HG03469 (cell line): Measurements from ENCODE around the gene PABPC1L2A.
"Not testable (repeated sequence)": the region's sequence is repeated elsewhere in the genome, so short reads cannot be mapped to it uniquely, and the experiment has no call there.

ENCODE experiments used
- ATAC-seq: cut with Tn5 transposase; IDR thresholded peaks from one replicate; pipeline ENCODE4 v1.9.1; 2021; ENCODE audit warnings: mild to moderate bottlenecking, moderate library complexity, moderate number of reproducible peaks; ENCODE audit not compliant: unreplicated experiment

The PABPC1L2A gene

DNA sequence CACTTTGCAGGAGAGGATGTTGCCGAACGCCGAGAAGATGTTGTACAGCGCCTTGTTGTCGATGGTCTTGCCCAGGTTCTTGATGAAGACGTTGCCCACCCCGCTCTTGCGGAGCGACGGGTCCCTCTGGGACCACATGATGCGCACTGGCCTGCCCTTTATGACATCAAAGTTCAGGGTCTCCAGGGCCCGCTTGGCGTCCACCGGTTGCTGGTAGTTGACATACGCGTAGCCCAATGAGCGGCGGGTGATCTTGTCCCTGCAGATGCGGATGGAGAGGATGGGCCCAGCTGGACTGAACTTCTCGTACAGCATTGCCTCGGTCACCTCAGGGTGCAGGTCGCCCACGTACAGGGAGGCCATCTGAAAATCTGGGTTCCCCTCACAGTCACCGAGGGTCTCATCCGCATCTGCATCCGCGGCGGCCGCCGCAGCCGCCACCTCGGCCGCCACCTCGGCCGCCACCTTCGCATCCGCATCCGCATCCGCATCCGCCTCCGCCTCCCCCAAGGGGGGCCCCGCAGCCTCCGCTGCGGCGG is at the start of gene PABPC1L2A:
TSS of gene PABPC1L2A (minus strand) at position 489 of the 539 bp plus-strand sequence. CDS start at position 363, 126 bp downstream.
- ATAC-seq, result not testable (repeated sequence)

DNA sequence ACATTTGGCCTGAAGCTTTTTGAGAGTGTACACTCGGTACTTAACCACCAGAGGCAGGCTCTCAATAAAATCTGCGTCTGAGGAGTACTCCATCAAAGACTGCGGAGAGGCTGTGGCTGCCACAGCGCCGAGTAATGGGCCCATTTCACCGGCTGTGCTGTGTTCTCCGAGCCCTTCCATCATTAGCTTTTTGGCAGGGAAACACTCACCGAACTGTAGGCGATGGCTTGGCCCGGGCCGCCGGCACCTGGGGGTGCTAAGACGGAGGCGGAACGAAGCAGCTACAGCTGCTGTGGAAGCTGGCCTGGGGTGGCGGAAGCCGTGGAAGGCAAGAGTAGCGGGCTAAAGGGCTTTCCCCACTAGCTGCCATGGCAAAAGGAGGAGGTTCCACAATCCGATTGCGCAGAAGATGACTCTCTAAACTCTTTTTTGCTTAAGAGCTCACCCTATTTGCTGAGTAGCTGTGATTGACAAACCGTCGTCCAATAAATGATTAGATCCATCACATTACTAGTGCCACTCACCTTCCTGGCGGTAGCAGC is 48.5 kb upstream of the PABPC1L2A start:
- no peak for ATAC-seq

DNA sequence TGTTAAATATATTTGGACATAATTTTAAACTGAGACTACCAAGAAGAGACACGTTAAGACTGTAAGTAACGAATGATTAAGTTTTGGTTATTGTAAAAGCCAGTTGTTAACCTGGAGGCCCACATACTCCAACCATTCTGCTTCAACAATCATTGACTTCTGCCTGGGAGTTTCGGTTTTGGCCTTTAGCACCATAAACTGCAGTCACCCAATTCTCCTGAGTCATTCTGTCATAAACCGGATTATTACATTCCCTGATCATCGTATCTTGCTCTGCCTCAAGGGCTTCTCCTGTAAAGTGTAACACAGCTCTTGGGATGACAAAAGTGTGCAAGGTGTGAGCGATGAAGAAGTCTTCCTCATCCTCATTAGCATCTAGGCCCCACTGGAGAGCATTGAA is 46.9 kb upstream of the PABPC1L2A start:
- ATAC-seq, result no peak

DNA sequence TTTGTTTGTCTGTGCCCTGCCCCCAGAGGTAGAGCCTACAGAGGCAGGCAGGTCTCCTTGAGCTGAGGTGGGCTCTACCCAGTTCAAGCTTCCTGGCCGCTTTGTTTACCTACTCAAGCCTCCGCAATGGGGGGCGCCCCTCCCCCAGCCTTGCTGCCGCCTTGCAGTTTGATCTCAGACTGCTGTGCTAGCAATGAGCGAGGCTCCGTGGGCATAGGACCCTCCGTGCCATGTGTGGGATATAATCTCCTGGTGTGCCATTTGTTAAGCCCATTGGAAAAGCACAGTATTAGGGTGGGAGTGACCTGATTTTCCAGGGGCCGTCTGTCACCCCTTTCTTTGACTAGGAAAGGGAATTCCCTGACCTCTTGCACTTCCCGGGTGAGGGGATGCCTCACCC is 20.2 kb upstream of the PABPC1L2A start:
- ATAC-seq, result not testable (repeated sequence)

DNA sequence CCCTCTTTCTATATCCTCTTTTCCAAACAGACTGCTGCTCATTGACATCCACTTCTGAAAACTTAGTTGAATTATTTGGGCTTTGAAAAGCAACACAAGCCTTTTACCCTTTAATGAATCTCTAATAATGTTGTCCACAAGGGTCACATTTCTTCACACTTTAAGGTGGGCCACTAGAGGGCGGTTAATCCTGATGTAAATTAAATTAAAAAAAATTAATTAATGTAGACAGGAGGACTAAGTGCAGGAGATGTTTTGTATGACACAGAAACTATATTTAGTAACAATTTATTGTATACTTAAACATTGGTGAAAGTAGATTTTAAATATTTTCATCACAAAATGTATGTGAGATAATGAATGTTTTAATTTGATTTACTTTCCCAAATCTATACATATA is 7.5 kb upstream of the PABPC1L2A start:
- not testable (repeated sequence) for ATAC-seq

DNA sequence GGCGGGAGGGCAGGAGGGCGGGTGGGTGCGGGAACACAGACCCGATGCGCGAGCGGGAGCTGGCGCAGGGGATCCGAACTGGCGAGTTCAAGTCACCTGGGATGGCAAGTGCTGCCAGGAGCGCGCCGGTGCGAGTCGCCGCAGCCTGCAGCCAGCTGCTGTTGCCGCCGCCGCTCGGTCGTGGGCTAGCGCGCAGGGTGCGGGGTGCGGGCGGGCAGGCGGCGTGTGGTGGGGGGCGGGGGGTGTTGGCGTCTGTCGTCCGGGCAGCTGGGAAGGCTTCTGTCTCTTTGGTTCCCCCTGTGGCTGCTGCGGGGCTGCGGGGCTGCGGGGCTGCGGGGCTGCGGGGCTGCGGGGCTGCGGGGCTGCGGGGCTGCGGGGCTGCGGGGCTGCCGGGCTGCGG is 572 bp upstream of the PABPC1L2A start:
- ATAC-seq, result not testable (repeated sequence)

DNA sequence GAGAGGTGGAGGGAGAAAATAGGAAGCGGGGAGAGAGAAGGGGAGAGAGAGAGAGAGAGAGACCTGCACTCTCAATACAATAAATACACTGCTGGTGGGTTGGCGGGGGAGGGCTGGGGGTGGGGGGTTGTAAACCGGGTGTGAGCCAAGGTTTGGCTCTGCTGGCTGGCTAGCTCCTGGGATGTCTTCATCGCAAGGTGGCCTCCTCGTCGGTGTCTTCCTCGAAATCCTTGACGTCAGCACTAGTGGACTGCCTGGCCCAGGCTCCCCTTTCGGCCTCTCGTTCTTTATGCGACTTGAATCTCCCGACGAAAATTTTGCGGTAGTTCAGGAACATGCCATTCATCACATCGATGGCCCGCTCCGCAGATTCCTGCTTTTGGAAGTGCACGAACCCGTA is 715 bp downstream of the PABPC1L2A start:
- ATAC-seq, result not testable (repeated sequence)

DNA sequence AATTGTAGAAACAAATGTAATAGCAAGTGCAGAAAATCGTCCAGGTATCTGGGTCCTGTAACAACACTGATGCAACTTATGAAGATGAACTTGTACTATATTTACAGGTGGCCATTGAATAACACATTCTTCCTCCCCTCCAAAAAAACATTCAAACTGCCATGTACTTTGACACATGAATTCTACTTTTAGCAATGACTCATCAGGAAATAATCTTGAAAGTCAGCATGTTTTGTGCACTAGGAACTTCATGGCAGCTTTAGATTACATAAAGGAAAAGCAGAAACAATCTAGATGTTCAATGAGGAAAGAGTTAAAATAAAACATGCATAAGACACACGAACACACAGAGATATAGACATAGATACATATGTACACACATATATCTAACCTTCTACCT is 2.5 kb downstream of the PABPC1L2A start:
- ATAC-seq, result no peak

DNA sequence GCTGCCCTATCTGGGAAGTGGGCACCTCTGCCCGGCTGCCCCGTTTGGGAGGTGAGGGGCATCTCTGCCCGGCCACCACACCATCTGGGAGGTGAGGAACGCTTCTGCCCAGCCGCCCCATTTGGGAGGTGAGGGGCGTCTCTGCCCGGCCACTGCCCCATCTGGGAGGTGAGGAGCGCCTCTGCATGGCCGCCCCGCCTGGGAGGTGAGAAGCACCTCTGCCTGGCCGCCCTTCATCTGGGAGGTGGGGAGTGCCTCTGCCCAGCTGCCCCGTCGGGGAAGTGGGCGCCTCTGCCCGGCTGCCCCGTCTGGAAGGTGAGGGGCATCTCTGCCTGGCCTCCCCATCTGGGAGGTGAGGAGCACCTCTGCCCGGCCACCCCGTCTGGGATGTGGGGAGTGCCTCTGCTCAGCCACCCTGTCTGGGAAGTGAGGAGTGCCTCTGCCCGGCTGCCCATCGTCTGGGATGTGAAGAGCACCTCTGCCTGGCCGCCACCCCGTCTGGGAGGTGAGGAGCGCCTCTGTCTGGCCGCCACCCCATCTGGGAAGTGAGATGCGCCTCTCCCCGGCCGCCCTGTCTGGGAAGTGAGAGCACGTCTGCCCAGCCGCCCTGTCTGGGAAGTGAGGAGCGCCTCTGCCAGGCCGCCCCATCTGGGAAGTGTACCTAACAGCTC is 9.8 kb downstream of the PABPC1L2A start:
- no peak for ATAC-seq

DNA sequence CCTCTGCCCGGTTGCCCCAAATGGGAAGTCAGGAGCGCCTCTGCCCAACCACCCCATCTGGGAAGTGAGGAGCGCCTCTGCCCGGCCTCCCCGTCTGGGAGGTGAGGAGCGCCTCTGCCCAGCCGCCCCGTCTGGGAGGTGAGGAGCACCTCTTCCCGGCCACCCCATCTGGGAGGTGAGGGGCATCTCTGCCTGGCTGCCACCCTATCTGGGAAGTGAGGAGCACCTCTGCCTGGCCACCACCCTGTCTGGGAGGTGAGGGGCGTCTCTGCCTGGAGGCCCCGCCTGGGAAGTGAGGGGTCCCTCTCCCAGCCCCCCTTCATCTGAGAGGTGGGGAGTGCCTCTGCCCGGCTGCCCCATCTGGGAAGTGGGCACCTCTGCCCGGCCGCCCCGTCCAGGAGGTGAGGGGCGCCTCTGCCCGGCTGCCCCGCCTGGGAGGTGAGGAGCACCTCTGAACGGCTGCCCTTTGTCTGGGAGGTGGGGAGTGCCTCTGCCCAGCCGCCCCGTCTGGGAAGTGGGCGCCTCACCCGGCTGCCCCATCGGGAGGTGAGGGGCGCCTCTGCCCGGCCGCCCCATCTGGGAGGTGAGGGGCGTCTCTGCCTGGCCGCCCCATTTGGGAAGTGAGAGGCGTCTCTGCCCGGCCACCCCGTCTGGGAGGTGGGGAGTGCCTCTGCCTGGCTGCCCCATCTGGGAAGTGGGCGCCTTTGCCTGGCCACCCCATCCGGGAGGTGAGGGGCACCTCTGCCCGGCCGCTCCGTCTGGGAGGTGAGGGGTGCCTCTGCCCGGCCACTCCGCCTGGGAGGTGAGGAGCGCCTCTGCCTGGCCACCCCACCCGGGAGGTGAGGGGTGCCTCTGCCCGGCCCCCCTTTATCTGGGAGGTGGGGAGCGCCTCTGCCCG is 10.6 kb downstream of the PABPC1L2A start:
- no peak for ATAC-seq

DNA sequence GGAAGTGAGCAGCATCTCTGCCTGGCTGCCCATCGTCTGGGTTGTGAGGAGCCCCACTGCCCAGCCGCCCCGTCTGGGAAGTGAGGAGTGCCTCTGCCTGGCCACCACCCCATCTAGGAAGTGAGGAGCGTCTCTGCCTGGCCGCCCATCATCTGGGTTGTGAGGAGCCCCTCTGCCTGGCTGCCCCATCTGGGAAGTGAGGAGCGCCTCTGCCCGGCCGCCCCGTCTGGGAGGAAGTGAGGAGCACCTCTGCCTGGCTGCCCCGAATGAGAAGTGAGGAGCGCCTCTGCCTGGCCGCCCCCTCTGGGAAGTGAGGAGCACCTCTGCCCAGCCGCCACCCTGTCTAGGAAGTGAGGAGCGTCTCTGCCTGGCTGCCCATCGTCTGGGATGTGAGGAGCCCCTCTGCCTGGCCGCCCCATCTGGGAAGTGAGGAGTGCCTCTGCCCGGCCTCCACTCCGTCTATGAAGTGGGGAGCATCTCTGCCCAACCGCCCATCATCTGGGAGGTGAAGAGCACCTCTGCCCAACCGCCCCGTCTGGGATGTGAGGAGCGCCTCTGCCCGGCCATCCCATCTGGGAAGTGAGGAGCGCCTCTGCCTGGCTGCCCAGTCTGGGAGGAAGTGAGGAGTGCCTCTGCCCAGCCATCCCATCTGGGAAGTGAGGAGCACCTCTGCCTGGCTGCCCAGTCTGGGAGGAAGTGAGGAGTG is 11.4 kb downstream of the PABPC1L2A start:
- ATAC-seq, result not testable (repeated sequence)

DNA sequence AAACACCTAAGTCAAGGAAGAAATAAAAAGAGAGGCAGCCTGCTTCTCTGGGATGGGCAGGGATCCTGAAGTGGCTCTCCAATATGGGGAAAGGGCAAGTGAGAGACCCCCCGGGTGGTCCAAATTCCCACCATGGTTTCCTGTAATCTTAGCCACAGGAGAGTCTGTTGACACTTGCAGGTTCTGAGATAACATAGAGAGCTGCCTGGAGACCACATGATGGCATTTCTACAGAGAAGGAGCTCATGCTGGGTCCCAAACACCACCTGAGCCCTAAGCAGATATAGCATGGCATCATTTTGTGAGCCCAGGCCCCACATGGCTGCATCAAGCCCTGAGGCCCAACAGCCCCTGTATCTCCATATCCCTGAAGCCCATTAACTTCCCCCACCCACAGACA is 50.4 kb downstream of the PABPC1L2A start:
- ATAC-seq, result no peak
